NCI-H2227 (cell line): Measurements from ENCODE around the gene LCE6A.

Source experiments
- DNase-seq: peaks from one replicate; lab custom pipeline; 2025; ENCODE audit not compliant: unreplicated experiment; lab: John Stamatoyannopoulos, UW

The LCE6A gene

DNA sequence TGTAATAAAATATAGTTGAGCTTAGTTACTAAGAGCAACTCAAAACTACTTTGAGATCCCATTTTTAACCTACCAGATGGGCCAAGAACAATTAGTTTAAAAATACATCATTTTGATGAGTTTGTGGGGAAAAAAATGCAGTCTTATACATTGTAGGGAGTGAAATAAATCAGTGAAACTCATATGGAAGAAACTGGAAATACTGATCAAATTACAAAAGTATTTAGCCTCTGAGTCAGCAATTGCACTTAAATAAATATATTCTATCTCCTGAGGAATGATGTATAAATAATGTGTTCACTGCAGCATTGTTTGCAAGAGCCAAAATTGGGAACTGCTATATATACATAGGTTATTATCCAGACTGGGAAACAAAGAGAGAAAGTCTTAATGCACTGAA, 30.8 kb downstream of the LCE6A start:
- no peak for DNase-seq

DNA sequence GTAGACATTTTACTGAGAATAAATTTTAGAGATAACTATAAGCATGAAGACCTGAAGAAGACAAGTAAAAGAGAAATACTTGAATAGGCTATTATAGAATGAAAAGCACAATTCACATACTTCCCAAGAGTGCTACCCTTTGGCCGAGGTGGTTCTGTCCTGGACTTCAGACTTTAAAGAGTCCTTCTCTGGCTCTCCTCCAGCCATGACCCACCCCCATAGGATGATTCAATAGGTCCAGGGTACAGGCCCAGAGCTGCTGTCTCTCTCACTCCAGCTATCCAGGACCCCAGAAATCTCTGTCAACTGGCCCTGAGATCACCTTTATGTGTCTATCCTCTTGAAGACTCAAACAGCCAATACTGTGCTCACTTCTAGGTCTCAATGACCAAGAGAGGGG, 34.2 kb downstream of the LCE6A start:
- DNase-seq, result no peak

DNA sequence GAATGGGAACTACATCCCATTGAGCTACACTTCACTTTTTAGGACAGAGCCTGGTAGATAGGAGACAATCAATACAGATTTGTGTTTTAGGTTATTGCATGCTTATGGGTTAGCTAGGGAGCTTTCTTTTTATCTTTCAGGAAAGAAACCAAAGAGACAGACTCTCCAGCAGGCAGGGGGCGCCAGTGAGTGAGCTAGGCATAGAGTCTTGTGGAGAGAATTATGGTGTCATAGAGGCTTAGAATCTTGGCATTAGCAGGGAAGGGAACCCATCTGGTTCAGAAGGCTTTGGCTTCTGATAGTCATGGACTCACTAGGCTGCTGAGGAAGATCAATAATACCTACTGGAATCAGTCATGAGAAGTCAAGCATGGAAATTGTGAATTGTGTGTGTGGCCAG, 35.4 kb downstream of the LCE6A start, which contains the start of gene SMCP:
Gene SMCP (plus strand): TSS at position 281 of the 400 bp plus-strand sequence. CDS start 6,101 bp downstream, outside the sequence.
- no peak for DNase-seq

DNA sequence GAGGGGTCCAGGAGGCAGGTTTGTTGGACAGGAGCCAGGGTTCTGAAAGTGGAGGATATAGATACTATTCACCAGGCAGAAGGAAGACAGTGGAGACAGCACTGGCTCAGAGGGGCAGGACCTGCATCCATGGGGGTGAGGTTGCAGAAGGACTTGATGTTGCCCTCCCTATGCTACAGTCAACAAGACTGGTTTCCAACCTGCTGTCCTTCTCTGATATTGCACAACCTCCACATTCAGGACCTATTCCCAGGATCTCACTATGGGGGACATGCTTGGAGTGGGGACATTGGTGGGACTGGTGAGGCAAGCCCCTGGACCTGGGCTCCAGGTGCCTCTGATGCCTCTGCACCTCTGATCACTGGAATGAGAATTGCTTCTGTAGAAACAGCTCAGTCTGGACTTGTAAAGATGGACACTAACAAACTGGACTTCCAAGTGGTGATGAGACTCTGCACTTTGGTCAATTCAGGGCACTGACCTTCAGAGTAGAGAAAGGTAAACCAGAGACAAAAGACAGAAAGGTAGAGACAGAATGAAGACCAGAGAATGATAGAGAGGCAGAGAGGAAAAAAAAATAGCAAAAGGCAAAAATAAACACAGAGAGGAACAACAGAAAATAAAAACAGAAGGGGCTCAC, 37.0 kb downstream of the LCE6A start:
- DNase-seq, result no peak

DNA sequence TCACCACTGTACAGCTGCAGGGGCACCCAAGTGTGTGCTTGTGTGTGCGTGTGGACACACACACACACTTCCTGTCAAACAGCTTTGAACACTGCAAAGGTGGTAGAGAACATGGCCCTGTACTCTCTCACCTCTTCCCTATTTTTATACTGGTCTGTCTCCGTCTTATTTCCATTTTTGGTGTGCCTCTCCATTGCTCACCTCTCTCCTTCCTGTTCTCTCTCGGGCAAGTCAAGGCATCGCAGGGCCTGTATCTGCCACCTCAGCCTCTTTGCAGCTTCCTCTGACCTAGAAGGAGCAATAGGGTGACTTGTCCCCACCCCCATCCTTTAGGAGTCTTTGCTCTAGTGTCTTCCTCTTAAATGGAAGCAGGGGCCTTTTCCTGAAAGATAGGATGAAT, 37.7 kb downstream of the LCE6A start:
- no peak for DNase-seq

DNA sequence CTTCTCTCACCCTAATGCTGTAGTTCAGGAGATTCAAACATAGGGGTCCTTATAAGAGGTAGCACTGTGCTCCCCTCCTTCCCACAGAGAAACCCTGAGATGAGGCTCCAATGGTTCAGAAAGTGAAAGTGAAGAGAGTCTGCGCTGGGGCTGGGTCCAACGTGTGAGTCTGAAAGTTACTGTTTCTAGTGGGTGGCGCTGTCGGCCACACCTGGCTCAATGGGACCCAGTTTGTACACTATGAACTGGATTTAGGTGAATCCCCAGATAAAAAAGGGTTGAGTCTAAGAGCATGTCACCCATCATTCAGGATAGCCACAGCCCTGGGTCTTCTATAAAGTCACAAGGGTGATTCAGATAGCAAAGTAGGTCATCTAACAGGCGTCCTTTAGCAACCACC, 38.3 kb downstream of the LCE6A start:
- no peak for DNase-seq

DNA sequence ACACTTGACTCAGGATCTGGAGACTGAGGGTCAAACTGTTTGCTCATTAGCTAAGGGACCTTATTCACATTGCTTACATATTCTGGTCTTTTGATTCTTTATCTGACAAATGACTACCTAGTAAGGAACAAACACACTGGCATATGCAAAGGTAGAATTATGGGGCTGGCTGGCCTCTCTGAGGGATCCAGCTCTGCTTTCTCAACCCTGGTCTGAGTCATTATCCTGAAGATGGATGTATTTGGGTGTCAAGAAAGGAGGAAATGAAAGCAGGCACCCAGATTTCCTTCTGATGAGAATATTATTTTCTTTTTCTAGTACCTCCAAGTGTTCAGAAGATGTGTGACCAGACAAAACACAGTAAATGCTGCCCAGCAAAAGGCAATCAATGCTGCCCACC, 41.4 kb downstream of the LCE6A start:
- no peak for DNase-seq

DNA sequence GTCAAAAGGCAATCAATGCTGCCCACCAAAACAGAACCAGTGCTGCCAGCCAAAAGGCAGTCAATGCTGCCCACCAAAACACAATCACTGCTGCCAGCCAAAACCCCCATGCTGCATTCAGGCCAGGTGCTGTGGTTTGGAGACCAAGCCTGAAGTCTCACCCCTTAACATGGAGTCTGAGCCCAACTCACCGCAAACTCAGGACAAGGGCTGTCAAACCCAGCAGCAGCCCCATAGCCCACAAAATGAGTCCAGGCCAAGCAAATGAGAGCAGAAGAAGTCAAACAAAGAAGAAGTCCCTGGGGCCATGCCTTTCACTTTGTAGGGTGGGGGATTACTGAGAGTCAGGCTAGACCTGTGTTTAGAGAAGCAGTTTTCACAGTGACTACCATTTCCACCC, 41.9 kb downstream of the LCE6A start:
- no peak for DNase-seq

DNA sequence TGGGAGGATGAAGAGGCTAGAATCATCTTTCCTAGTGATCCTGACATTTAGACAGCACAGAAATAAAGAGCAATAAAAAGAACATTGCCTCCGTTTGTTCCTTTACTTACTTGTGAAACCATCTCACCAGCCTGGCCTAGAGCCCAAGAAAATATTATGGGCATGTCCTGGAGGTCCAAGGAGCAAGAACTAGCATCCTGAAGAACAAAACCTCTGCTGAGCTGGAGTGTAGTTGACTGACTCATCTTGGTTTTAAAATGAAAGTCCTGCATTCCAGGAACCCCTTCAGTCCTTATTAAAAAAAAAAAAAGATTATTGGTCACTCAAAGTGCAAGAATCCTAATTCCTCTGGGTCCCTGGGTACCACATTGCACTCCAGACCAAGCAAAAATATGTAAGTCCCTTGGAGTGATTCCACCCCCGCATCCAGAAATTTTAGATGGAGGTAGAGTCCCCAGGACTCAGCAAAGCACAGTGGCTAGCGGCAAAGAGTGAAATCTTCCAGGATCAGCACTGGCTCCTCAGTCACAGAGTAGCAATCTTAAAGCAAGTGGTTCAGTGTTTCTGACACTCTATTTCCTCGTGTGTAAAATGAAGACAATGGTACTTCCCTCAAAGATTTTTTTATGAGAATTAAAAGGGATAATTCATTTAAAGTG, 42.4 kb downstream of the LCE6A start:
- no peak for DNase-seq

DNA sequence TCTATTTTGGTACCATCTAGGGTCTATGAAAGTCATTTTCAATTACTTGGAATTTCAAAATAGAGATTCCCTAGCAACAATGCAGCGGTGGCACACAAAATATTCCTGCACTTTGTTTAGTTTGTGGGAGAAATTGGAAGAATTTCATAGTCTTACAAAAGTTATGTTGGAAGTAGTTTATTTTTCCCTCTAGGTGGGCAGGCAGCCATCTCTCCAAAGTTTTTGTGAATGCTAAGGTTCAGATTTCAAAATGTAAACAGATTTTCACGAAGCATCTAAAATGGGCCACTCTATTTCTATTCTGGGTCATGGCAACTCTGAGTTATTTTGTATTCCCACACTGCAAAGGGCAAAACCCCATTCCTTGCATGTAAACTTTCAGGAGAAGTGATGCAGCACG, 43.4 kb downstream of the LCE6A start:
- no peak for DNase-seq

DNA sequence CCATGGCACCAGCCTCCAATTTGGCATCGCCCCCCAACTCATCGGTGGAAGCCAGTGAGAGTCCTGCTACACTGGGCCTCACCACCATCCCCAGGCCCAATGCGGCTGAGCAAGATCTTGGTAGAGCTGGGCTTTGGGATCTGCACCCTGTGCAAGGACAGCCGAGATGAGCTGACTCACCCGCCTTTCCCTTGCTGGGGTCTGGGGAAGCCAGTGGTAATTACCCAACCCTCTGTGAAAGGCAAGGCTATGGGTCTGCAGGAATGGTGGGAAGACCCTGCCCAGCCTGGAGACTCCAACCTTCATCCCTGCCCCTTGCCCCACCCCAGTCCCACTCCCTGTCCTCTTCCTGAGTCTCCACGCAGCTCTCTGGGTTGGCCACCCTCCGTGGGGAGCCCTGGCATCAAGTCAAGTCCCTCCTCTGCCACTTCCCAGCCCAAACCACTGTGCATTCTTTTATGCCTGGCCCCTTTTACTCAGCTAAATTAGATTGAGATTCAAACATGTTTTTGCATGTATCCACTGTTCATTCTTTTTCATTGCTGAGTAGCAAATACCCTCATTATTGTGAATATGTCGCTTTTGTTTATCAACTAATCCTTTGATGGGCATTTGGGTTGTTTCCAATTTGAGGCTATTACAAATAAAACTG, 44.2 kb downstream of the LCE6A start:
- DNase-seq, result no peak

DNA sequence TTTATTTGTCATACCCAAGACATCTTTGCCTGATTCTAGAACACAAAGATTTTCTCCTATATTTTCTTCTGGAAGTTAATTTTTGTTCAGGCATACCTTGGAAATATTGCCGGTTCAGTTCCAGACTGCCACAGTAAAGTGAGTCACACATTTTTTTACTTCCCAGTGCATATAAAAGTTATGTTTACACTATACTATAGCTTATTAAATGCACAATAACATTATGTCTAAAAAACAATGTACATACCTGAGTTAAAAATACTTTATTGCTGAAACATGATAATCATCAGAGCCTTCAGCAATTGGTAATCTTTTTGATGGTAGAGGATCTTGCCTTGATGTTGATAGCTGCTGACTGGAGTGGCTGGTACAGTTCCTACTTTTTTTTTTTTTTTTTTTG, 45.5 kb downstream of the LCE6A start:
- no peak for DNase-seq
